ENCODE data around the gene OXTR. TPM values are rescaled to one million over a fixed set of nuclear protein-coding genes. Genes with fewer than 3 reads are reported as not detected.

OXTR gene
- total and polyA plus RNA-seq, 2 of the 4 experiments (the other 2 are of a cell fraction): 42.8 to 56.1 TPM

- Histone ChIP-seq H3K14ac (replicated peaks; ENCODE audit: low read depth, low read length) (no peak overlapping the region), H4K91ac (ENCODE audit: insufficient read depth, low read depth, low read length) (no peak overlapping the region), H4K5ac (ENCODE audit: low read depth, low read length) (no peak overlapping the region), H2BK15ac (ENCODE audit: low read depth, low read length) (no peak overlapping the region), H4K8ac (ENCODE audit: low read depth in 2 of 2, low read length in 2 of 2) (no peak overlapping the region), H3K56ac (ENCODE audit: extremely low read depth, insufficient read depth, low read length) (no peak overlapping the region), H3K18ac (ENCODE audit: low read depth, low read length) (no peak overlapping the region), H3K23ac (ENCODE audit: low read depth, low read length) (no peak overlapping the region), H3K79me1 (ENCODE audit: low read depth in 1 of 2, low read length in 2 of 2) (no peaks in the 10 kb centered on the region; a peak in 1 of 4 replicates), H3K27ac (ENCODE audit: insufficient read depth, low read length) (no peak overlapping the region), H2AFZ (replicated peaks; ENCODE audit: low read length, poor library complexity) (no peak overlapping the region), H2AK9ac (replicated peaks; ENCODE audit: low read depth, low read length, poor library complexity) (no peak overlapping the region), H3K4me2 (ENCODE audit: low read depth, low read length) (no peak overlapping the region), H3K36me3 (ENCODE audit: control insufficient read depth, insufficient read depth, low read length) (no peaks in the 10 kb centered on the region), H3K9ac (ENCODE audit: low read depth, low read length) (no peak overlapping the region), H3K4me3 (ENCODE audit: insufficient read depth, low read depth, low read length) (no peak overlapping the region), H4K20me1 (ENCODE audit: insufficient read depth, low read length) (no peaks in the 10 kb centered on the region), H3K4ac (ENCODE audit: low read depth, low read length) (no peak overlapping the region), H2BK120ac (ENCODE audit: low read depth, low read length) (no peak overlapping the region), H3K9me3 (ENCODE audit: control insufficient read depth, insufficient read depth, low read length) (no peaks in the 10 kb centered on the region), H3K27me3 (ENCODE audit: control insufficient read depth, insufficient read depth, low read length) (no peaks in the 10 kb centered on the region), H2BK20ac (ENCODE audit: low read depth, low read length) (no peak overlapping the region), H2BK5ac (ENCODE audit: low read depth, low read length, poor library complexity, severe bottlenecking) (no peak overlapping the region), H3K9me1 (ENCODE audit: insufficient read depth, low read length) (no peaks in the 10 kb centered on the region; the same call in 1 of the 2 replicates), H3K4me1 (ENCODE audit: control insufficient read depth, insufficient read depth, low read length) (no peaks in the 10 kb centered on the region), H2AK5ac (ENCODE audit: low read depth, low read length) (no peak overlapping the region)
- in situ Hi-C loops (cut with MboI; ENCODE audit: low sequenced_read_pairs): loop anchor here (25.0 kb wide), 1 partner anchor 306 kb away; no protein-coding TSS in a partner anchor
- peak; percentile 29 for DNase-seq
- POLR2A ChIA-PET (ENCODE audit: unreplicated experiment): no interaction called here
- no peak for ATAC-seq (ENCODE audit: low read depth)
- 85% methylated on average over 2 of the region's 7 CpGs; no CpG with 5 or more reads in 1 of the 2 experiments for WGBS, 2 experiments (ENCODE audit: extremely low coverage in 2 of 2, insufficient read length in 1 of 2)
- no TSS peak for BruUV-seq (replicated peaks)
- CTCF ChIA-PET: interaction anchor here (1.2 kb wide), 1 partner anchor 12 kb away, joined by 4 read pairs; the partner anchor contains the start of gene OXTR
- intact Hi-C loops (cut with micrococcal nuclease): no loop called here
- dilution Hi-C loops (cut with HindIII; ENCODE audit: low sequenced_read_pairs, unreplicated experiment): no loop called here
- TF ChIP-seq RAD21 (IDR thresholded peaks at IDR 0.05; ENCODE audit: low read length): no peak
- no peak for TF ChIP-seq RFX5 (IDR thresholded peaks at IDR 0.05; ENCODE audit: low read depth, low read length)
- no peak for TF ChIP-seq CTCF (conservative IDR thresholded peaks at IDR 0.05; ENCODE audit: low read depth, low read length)
- TF ChIP-seq CHD1 (IDR thresholded peaks at IDR 0.05; ENCODE audit: low read depth, low read length): no peak
Measured at GRCh38 chr3:8756671-8757070, 12.7 kb downstream of the OXTR start.

All from IMR-90 (cell line).